IMR-90 (cell line): ENCODE data around the gene MYL12B. TPM values are rescaled to one million over a fixed set of nuclear protein-coding genes. Genes with fewer than 3 reads are reported as not detected.

ENCODE experiments used
- ATAC-seq: fragments of 200-7000 bp; cut with Tn5 transposase; 2 replicates; pipeline ENCODE4 v1.9.1; 2020; ENCODE audit warnings: low read depth, mild to moderate bottlenecking, moderate library complexity
- BruUV-seq: library from RNA; stranded (reverse); fragments of 400-500 nt; replicated peaks from 2 replicates; lab custom pipeline; 2021; lab: Mats Ljungman, UMichigan
- CTCF ChIA-PET: fragments of 300-600 bp; formaldehyde crosslinking; extraction: SDS; loops from one replicate; lab custom pipeline; 2021; ENCODE audit warnings: antibody characterized with exemption; lab: Yijun Ruan, JAX
- POLR2A ChIA-PET: fragments of 300-600 bp; sonication (Branson Sonifier 250); formaldehyde crosslinking; loops from one replicate; lab custom pipeline; 2022; ENCODE audit warnings: antibody characterized with exemption; ENCODE audit not compliant: unreplicated experiment; lab: Charles Lee
- DNase-seq: peaks from one replicate; pipeline ENCODE4 v3.0.0; 2013
- H2AFZ ChIP-seq: replicated peaks from 2 replicates; pipeline ENCODE3; 2013; ENCODE audit warnings: low read length, mild to moderate bottlenecking; ENCODE audit not compliant: poor library complexity
- H2AK5ac ChIP-seq: 2 replicates; pipeline ENCODE4 v1.6.1; 2013; ENCODE audit warnings: low read depth, low read length, inconsistent platforms
- H2AK9ac ChIP-seq: replicated peaks from 2 replicates; pipeline ENCODE3; 2013; ENCODE audit warnings: mild to moderate bottlenecking, low read depth, low read length, moderate library complexity; ENCODE audit not compliant: poor library complexity
- H2BK120ac ChIP-seq: 2 replicates; pipeline ENCODE4 v1.6.1; 2013; ENCODE audit warnings: low read depth, low read length, inconsistent platforms
- H2BK15ac ChIP-seq: 3 replicates; pipeline ENCODE4 v1.6.1; 2013; ENCODE audit warnings: low read depth, low read length, inconsistent platforms
- H2BK20ac ChIP-seq: 2 replicates; pipeline ENCODE4 v1.6.1; 2013; ENCODE audit warnings: low read depth, mild to moderate bottlenecking, inconsistent platforms, low read length, moderate library complexity
- H2BK5ac ChIP-seq: 2 replicates; pipeline ENCODE4 v1.6.1; 2013; ENCODE audit warnings: mild to moderate bottlenecking, low read depth, low read length, inconsistent platforms; ENCODE audit not compliant: poor library complexity, severe bottlenecking
- H3K14ac ChIP-seq: replicated peaks from 2 replicates; pipeline ENCODE4 v1.6.1; 2013; ENCODE audit warnings: low read depth, low read length, inconsistent platforms
- H3K18ac ChIP-seq: 2 replicates; pipeline ENCODE4 v1.6.1; 2013; ENCODE audit warnings: low read depth, low read length, control low read depth
- H3K23ac ChIP-seq: 2 replicates; pipeline ENCODE4 v1.6.1; 2013; ENCODE audit warnings: low read depth, low read length, inconsistent platforms
- H3K27ac ChIP-seq: 2 replicates; pipeline ENCODE4 v1.5.1; 2013; ENCODE audit warnings: mild to moderate bottlenecking, control low read depth, low read length; ENCODE audit not compliant: insufficient read depth
- H3K27me3 ChIP-seq: 2 replicates; pipeline ENCODE4 v1.6.1; 2013; ENCODE audit warnings: low read length; ENCODE audit not compliant: control insufficient read depth, insufficient read depth
- H3K36me3 ChIP-seq: 2 replicates; pipeline ENCODE4 v1.6.1; 2013; ENCODE audit warnings: low read length, mixed read lengths; ENCODE audit not compliant: control insufficient read depth, insufficient read depth
- H3K4ac ChIP-seq: 2 replicates; pipeline ENCODE4 v1.6.1; 2013; ENCODE audit warnings: low read depth, low read length, inconsistent platforms
- H3K4me1 ChIP-seq: 2 replicates; pipeline ENCODE4 v1.6.1; 2013; ENCODE audit warnings: low read length, mixed read lengths; ENCODE audit not compliant: control insufficient read depth, insufficient read depth
- H3K4me2 ChIP-seq: 2 replicates; pipeline ENCODE4 v1.6.1; 2013; ENCODE audit warnings: low read depth, mild to moderate bottlenecking, control low read depth, low read length, moderate library complexity
- H3K4me3 ChIP-seq: 2 replicates; pipeline ENCODE4 v1.5.1; 2013; ENCODE audit warnings: low read depth, mild to moderate bottlenecking, control low read depth, low read length, moderate library complexity; ENCODE audit not compliant: insufficient read depth
- H3K56ac ChIP-seq: 2 replicates; pipeline ENCODE4 v1.6.1; 2013; ENCODE audit warnings: low read length, inconsistent platforms; ENCODE audit not compliant: insufficient read depth; ENCODE audit errors: extremely low read depth
- H3K79me1 ChIP-seq, 2 experiments: 2 replicates each; pipeline ENCODE4 v1.6.1; 2013; ENCODE audit warnings: low read length in 2 of 2, inconsistent platforms in 1 of 2, low read depth in 1 of 2
- H3K9ac ChIP-seq: 2 replicates; pipeline ENCODE4 v1.6.1; 2013; ENCODE audit warnings: low read depth, low read length, control low read depth
- H3K9me1 ChIP-seq: 2 replicates; pipeline ENCODE4 v1.6.1; 2013; ENCODE audit warnings: low read length, inconsistent platforms; ENCODE audit not compliant: insufficient read depth
- H3K9me3 ChIP-seq: 2 replicates; pipeline ENCODE4 v1.6.1; 2013; ENCODE audit warnings: low read length; ENCODE audit not compliant: control insufficient read depth, insufficient read depth
- H4K20me1 ChIP-seq: 2 replicates; pipeline ENCODE4 v1.6.1; 2013; ENCODE audit warnings: low read length, inconsistent platforms; ENCODE audit not compliant: insufficient read depth
- H4K5ac ChIP-seq: 2 replicates; pipeline ENCODE4 v1.6.1; 2013; ENCODE audit warnings: mild to moderate bottlenecking, low read depth, low read length, control low read depth
- H4K8ac ChIP-seq, 2 experiments: 2 replicates each; pipeline ENCODE4 v1.6.1; 2013; ENCODE audit warnings: low read depth in 2 of 2, low read length in 2 of 2, control low read depth in 1 of 2, inconsistent platforms in 1 of 2
- H4K91ac ChIP-seq: 2 replicates; pipeline ENCODE4 v1.6.1; 2013; ENCODE audit warnings: low read depth, low read length, inconsistent platforms; ENCODE audit not compliant: insufficient read depth
- CEBPB ChIP-seq: IDR thresholded peaks from 2 replicates; pipeline ENCODE4 v1.6.1; 2012; ENCODE audit warnings: low read depth, low read length, improper control_type of control experiment
- MAFK ChIP-seq: IDR thresholded peaks from 2 replicates; pipeline ENCODE4 v1.6.1; 2012; ENCODE audit warnings: low read depth, low read length, improper control_type of control experiment
- MAZ ChIP-seq: IDR thresholded peaks from 2 replicates; pipeline ENCODE4 v1.6.1; 2012; ENCODE audit warnings: low read depth, mild to moderate bottlenecking, low read length, improper control_type of control experiment, moderate library complexity, borderline replicate concordance
- MXI1 ChIP-seq: IDR thresholded peaks from 2 replicates; pipeline ENCODE4 v1.6.1; 2012; ENCODE audit warnings: low read depth, mild to moderate bottlenecking, low read length, moderate library complexity, borderline replicate concordance
- NFE2L2 ChIP-seq: fragments of 150-350 bp; IDR thresholded peaks from 2 replicates; pipeline ENCODE4 v1.6.1; 2016; ENCODE audit warnings: low read depth, mild to moderate bottlenecking, low read length
- POLR2A ChIP-seq: IDR thresholded peaks from 2 replicates; pipeline ENCODE4 v1.6.1; 2012; ENCODE audit warnings: mild to moderate bottlenecking, low read depth, low read length
- RAD21 ChIP-seq: IDR thresholded peaks from 2 replicates; pipeline ENCODE4 v1.6.1; 2012; ENCODE audit warnings: low read length, improper control_type of control experiment
- RCOR1 ChIP-seq: IDR thresholded peaks from 2 replicates; pipeline ENCODE4 v1.6.1; 2012; ENCODE audit warnings: mild to moderate bottlenecking, low read length, improper control_type of control experiment; ENCODE audit not compliant: insufficient replicate concordance
- RFX5 ChIP-seq: IDR thresholded peaks from 2 replicates; pipeline ENCODE4 v1.8.0; 2012; ENCODE audit warnings: low read depth, mild to moderate bottlenecking, low read length, moderate library complexity
- SMC3 ChIP-seq: fragments of 150-350 bp; IDR thresholded peaks from 2 replicates; pipeline ENCODE4 v1.6.1; 2016; ENCODE audit warnings: low read depth, mild to moderate bottlenecking, antibody characterized with exemption, low read length, moderate library complexity
- WGBS, 2 experiments: methylation state at CpG; one replicate each; pipeline versions ENCODE4 v1.1.5 to v1.1.7; 2013; ENCODE audit warnings: missing lambda C conversion rate in 2 of 2; ENCODE audit not compliant: insufficient read length in 1 of 2; ENCODE audit errors: extremely low coverage in 2 of 2; 5-methylcytosine and 5-hydroxymethylcytosine counted together
- dilution Hi-C: fragments of 300-500 bp; cut with HindIII; formaldehyde crosslinking; loops from one replicate; pipeline ENCODE4 v1.14.3; 2018; ENCODE audit warnings: low sequenced_read_pairs; ENCODE audit not compliant: unreplicated experiment
- in situ Hi-C: fragments of 300-500 bp; cut with MboI; formaldehyde crosslinking; loops from 3 replicates; pipeline ENCODE4 v1.14.3; 2019; ENCODE audit warnings: low sequenced_read_pairs, inconsistent platforms, mixed read lengths
- intact Hi-C: fragments of 100-400 bp; cut with micrococcal nuclease; formaldehyde crosslinking; loops from 2 replicates; pipeline ENCODE4 v1.10.0; 2022
- polyA plus RNA-seq, 3 experiments: library from polyadenylated mRNA; depleted of rRNA; stranded (reverse); fragments of >200 nt; gene quantifications; 2 replicates each; pipeline ENCODE4 v1.2.3, GENCODE V29; 2012; ENCODE audit warnings: low replicate concordance in 1 of 3
- total RNA-seq: library from RNA; depleted of rRNA; stranded (reverse); fragments of >200 nt; gene quantifications from 2 replicates; pipeline ENCODE4 v1.2.3, GENCODE V29; 2012
- TF ChIP-seq, protein P1 (sequence below): fragments of 150-350 bp; IDR thresholded peaks from 2 replicates; pipeline ENCODE4 v1.6.1; 2017; ENCODE audit warnings: mild to moderate bottlenecking, antibody characterized with exemption, low read length, low read depth
- TF ChIP-seq, protein P2 (sequence below): fragments of 150-350 bp; IDR thresholded peaks from 2 replicates; pipeline ENCODE4 v1.6.1; 2016; ENCODE audit warnings: low read depth, mild to moderate bottlenecking, low read length, moderate library complexity, borderline replicate concordance

Gene MYL12B
- total and polyA plus RNA-seq, 2 of the 4 experiments (the other 2 are of a cell fraction) = 692 to 816 TPM

DNA sequence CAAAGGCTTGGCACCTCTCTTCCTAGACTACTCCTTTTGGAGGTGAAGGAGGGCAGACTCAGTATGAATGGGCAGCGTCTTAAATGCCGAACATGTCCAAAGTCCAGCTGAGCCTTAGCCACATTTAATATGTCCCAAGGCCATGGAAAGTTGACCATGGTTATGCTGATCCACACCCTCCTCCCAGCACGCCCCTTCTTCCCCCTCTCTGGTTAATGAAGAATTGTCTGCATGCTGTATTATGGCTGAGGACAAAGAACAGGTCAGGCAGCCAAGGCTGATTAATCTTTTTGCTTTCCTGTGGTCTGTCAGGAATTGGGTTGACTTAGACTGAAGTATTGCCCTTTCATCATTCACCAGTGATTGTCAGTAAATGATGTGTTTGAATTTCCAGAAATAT lies 36.3 kb upstream of the MYL12B start:
- no CpG with 5 or more reads among the region's 3 CpGs for WGBS, 2 experiments
- POLR2A ChIA-PET = no interaction called here
- no peak overlapping the region for H3K14ac ChIP-seq
- no peaks in the 10 kb centered on the region for H3K9me1 ChIP-seq
- TF ChIP-seq POLR2A = no peak
- TF ChIP-seq RAD21 = no peak
- no peak for TF ChIP-seq RFX5
- no peak for TF ChIP-seq CEBPB
- no peak for TF ChIP-seq MAZ
- TF ChIP-seq NFE2L2 = no peak
- no peak for TF ChIP-seq SMC3
- TF ChIP-seq, protein P1, sequence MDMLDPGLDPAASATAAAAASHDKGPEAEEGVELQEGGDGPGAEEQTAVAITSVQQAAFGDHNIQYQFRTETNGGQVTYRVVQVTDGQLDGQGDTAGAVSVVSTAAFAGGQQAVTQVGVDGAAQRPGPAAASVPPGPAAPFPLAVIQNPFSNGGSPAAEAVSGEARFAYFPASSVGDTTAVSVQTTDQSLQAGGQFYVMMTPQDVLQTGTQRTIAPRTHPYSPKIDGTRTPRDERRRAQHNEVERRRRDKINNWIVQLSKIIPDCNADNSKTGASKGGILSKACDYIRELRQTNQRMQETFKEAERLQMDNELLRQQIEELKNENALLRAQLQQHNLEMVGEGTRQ = no peak
- no peak for TF ChIP-seq RCOR1
- TF ChIP-seq MAFK = no peak
- TF ChIP-seq MXI1 = no peak
- TF ChIP-seq, protein P2, sequence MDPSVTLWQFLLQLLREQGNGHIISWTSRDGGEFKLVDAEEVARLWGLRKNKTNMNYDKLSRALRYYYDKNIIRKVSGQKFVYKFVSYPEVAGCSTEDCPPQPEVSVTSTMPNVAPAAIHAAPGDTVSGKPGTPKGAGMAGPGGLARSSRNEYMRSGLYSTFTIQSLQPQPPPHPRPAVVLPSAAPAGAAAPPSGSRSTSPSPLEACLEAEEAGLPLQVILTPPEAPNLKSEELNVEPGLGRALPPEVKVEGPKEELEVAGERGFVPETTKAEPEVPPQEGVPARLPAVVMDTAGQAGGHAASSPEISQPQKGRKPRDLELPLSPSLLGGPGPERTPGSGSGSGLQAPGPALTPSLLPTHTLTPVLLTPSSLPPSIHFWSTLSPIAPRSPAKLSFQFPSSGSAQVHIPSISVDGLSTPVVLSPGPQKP = no peak
- in situ Hi-C loops (no loop called here), intact Hi-C loops (no loop called here), dilution Hi-C loops (no loop called here)
- H2BK15ac ChIP-seq = no peak overlapping the region
- no peaks in the 10 kb centered on the region for H3K9me3 ChIP-seq
- H2AK9ac ChIP-seq = no peak overlapping the region
- no peak overlapping the region for H3K9ac ChIP-seq
- H3K4ac ChIP-seq = no peak overlapping the region
- H3K27ac ChIP-seq = no peak overlapping the region
- H3K4me1 ChIP-seq = no peaks in the 10 kb centered on the region
- H3K18ac ChIP-seq = no peak overlapping the region
- no peak overlapping the region for H4K5ac ChIP-seq
- H3K4me3 ChIP-seq = no peak overlapping the region
- H2AK5ac ChIP-seq = no peak overlapping the region
- H4K8ac ChIP-seq = no peak overlapping the region
- no peak overlapping the region for H2BK20ac ChIP-seq
- no peak overlapping the region for H2BK5ac ChIP-seq
- H3K4me2 ChIP-seq = no peak overlapping the region
- peaks cover 7% of the 10 kb centered on the region for H3K27me3 ChIP-seq
- H3K36me3 ChIP-seq = no peaks in the 10 kb centered on the region
- no peak for ATAC-seq
- no peak overlapping the region for H2AFZ ChIP-seq
- no peak overlapping the region for H2BK120ac ChIP-seq
- no peak for DNase-seq
- H3K79me1 ChIP-seq = no peaks in the 10 kb centered on the region
- H3K23ac ChIP-seq = no peak overlapping the region
- CTCF ChIA-PET = no interaction called here
- no peak overlapping the region for H4K91ac ChIP-seq
- H4K20me1 ChIP-seq = no peaks in the 10 kb centered on the region
- no peak overlapping the region for H3K56ac ChIP-seq
- no TSS peak for BruUV-seq
